NB4 (cell line): ENCODE data around the gene ZP4.

Experiments
- DNase-seq: peaks from one replicate; pipeline ENCODE4 v3.0.0; 2010; ENCODE audit warnings: low read depth
- H3K4me3 ChIP-seq: one replicate; pipeline ENCODE4 v1.5.1; 2011; ENCODE audit warnings: mild to moderate bottlenecking, low read depth, low read length, moderate library complexity
- CTCF ChIP-seq: IDR thresholded peaks from one replicate; pipeline ENCODE4 v1.5.1; 2012; ENCODE audit warnings: low read depth, low read length
- MAX ChIP-seq: IDR thresholded peaks from 2 replicates; pipeline ENCODE4 v1.6.1; 2011; ENCODE audit warnings: low read depth, low read length
- MYC ChIP-seq: IDR thresholded peaks from 2 replicates; pipeline ENCODE4 v1.6.1; 2011; ENCODE audit warnings: low read depth, low read length
- POLR2A ChIP-seq: IDR thresholded peaks from 2 replicates; pipeline ENCODE4 v1.6.1; 2011; ENCODE audit warnings: mild to moderate bottlenecking; ENCODE audit not compliant: insufficient read length; ENCODE audit errors: extremely low read depth

Gene ZP4

GRCh38 chr1:237901299-237901934 is 10.7 kb upstream of the ZP4 start:
- H3K4me3 ChIP-seq: no peak overlapping the region
- peak; percentile 27 for DNase-seq
- TF ChIP-seq CTCF (peak; percentile 40), MAX (no peak), MYC (no peak), POLR2A (no peak)

GRCh38 chr1:237895630-237896029 is 4.9 kb upstream of the ZP4 start:
- H3K4me3 ChIP-seq: no peak overlapping the region
- TF ChIP-seq MYC (no peak), CTCF (no peak), MAX (no peak), POLR2A (no peak)
- no peak for DNase-seq

GRCh38 chr1:237894131-237894530 is 3.4 kb upstream of the ZP4 start:
- TF ChIP-seq MYC: no peak
- TF ChIP-seq CTCF: no peak
- no peak for TF ChIP-seq MAX
- no peak for TF ChIP-seq POLR2A
- H3K4me3 ChIP-seq: no peak overlapping the region
- DNase-seq: no peak

- TF ChIP-seq MYC (no peak), MAX (no peak), CTCF (no peak), POLR2A (no peak)
- no peak for DNase-seq
- H3K4me3 ChIP-seq: no peak overlapping the region
Measured at GRCh38 chr1:237891979-237892378, 1.3 kb upstream of the ZP4 start.

GRCh38 chr1:237891266-237891665 is 544 bp upstream of the ZP4 start:
- no peak for TF ChIP-seq MYC
- no peak for TF ChIP-seq POLR2A
- TF ChIP-seq MAX: no peak
- no peak for TF ChIP-seq CTCF
- DNase-seq: no peak
- H3K4me3 ChIP-seq: no peak overlapping the region

GRCh38 chr1:237890416-237890815 is 306 bp downstream of the ZP4 start:
- H3K4me3 ChIP-seq: no peak overlapping the region
- DNase-seq: no peak
- TF ChIP-seq MYC (no peak), MAX (no peak), CTCF (no peak), POLR2A (no peak)
